HEK293 (cell line): ENCODE results near the gene ASPDH.

ENCODE experiments used
- KLF16 ChIP-seq: fragments of 450-650 bp; formaldehyde crosslinking; IDR thresholded peaks from 2 replicates; pipeline ENCODE4 v1.5.1; 2017; ENCODE audit warnings: missing biosample characterization, missing genetic modification characterization
- OVOL3 ChIP-seq: fragments of 450-650 bp; formaldehyde crosslinking; IDR thresholded peaks from 2 replicates; pipeline ENCODE4 v1.5.1; 2016; ENCODE audit warnings: missing biosample characterization, missing genetic modification characterization
- RBAK ChIP-seq: fragments of 450-650 bp; formaldehyde crosslinking; IDR thresholded peaks from 2 replicates; pipeline ENCODE4 v1.5.1; 2016; ENCODE audit warnings: missing biosample characterization, missing genetic modification characterization
- SCRT1 ChIP-seq: fragments of 450-650 bp; formaldehyde crosslinking; IDR thresholded peaks from 2 replicates; pipeline ENCODE4 v1.5.1; 2016; ENCODE audit warnings: missing biosample characterization, missing genetic modification characterization, borderline replicate concordance
- SCRT2 ChIP-seq: fragments of 450-650 bp; formaldehyde crosslinking; IDR thresholded peaks from 2 replicates; pipeline ENCODE4 v1.5.1; 2016; ENCODE audit warnings: missing biosample characterization, missing genetic modification characterization
- SP3 ChIP-seq: fragments of 450-650 bp; formaldehyde crosslinking; IDR thresholded peaks from 2 replicates; pipeline ENCODE4 v1.5.1; 2016; ENCODE audit warnings: missing biosample characterization, missing genetic modification characterization
- ZBTB17 ChIP-seq: fragments of 450-650 bp; formaldehyde crosslinking; IDR thresholded peaks from 2 replicates; pipeline ENCODE4 v1.5.1; 2016; ENCODE audit warnings: missing biosample characterization, missing genetic modification characterization
- ZFHX2 ChIP-seq: fragments of 450-650 bp; formaldehyde crosslinking; conservative IDR thresholded peaks from 2 replicates; pipeline ENCODE4 v1.5.1; 2016; ENCODE audit warnings: missing biosample characterization, missing genetic modification characterization
- ZFP3 ChIP-seq: fragments of 450-650 bp; formaldehyde crosslinking; IDR thresholded peaks from 2 replicates; pipeline ENCODE4 v1.5.1; 2016; ENCODE audit warnings: low read depth, missing biosample characterization, missing genetic modification characterization
- ZIC2 ChIP-seq: fragments of 450-650 bp; formaldehyde crosslinking; IDR thresholded peaks from 2 replicates; pipeline ENCODE4 v1.5.1; 2016; ENCODE audit warnings: missing biosample characterization, missing genetic modification characterization
- ZNF169 ChIP-seq: fragments of 450-650 bp; formaldehyde crosslinking; IDR thresholded peaks from 2 replicates; pipeline ENCODE4 v1.5.1; 2016; ENCODE audit warnings: missing biosample characterization, missing genetic modification characterization
- ZNF211 ChIP-seq: fragments of 450-650 bp; formaldehyde crosslinking; IDR thresholded peaks from 2 replicates; pipeline ENCODE4 v1.5.1; 2016; ENCODE audit warnings: low read depth, missing biosample characterization, missing genetic modification characterization
- ZNF221 ChIP-seq: fragments of 450-650 bp; formaldehyde crosslinking; IDR thresholded peaks from 2 replicates; pipeline ENCODE4 v1.5.1; 2017; ENCODE audit warnings: missing biosample characterization, missing genetic modification characterization, borderline replicate concordance
- ZNF248 ChIP-seq: fragments of 450-650 bp; formaldehyde crosslinking; IDR thresholded peaks from 2 replicates; pipeline ENCODE4 v1.5.1; 2017; ENCODE audit warnings: missing biosample characterization, missing genetic modification characterization
- ZNF266 ChIP-seq: fragments of 450-650 bp; formaldehyde crosslinking; IDR thresholded peaks from 2 replicates; pipeline ENCODE4 v1.5.1; 2016; ENCODE audit warnings: missing biosample characterization, missing genetic modification characterization, low read depth
- ZNF37A ChIP-seq: fragments of 450-650 bp; IDR thresholded peaks from 2 replicates; pipeline ENCODE4 v1.5.1; 2018; ENCODE audit warnings: missing biosample characterization, missing genetic modification characterization
- ZNF426 ChIP-seq: fragments of 450-650 bp; formaldehyde crosslinking; IDR thresholded peaks from 2 replicates; pipeline ENCODE4 v1.5.1; 2017; ENCODE audit warnings: missing biosample characterization, missing genetic modification characterization, mild to moderate bottlenecking, inconsistent platforms, moderate library complexity
- ZNF433 ChIP-seq: fragments of 450-650 bp; formaldehyde crosslinking; IDR thresholded peaks from 2 replicates; pipeline ENCODE4 v1.5.1; 2016; ENCODE audit warnings: missing biosample characterization, missing genetic modification characterization, low read depth
- ZNF549 ChIP-seq: fragments of 450-650 bp; IDR thresholded peaks from 2 replicates; pipeline ENCODE4 v1.5.1; 2018; ENCODE audit warnings: missing biosample characterization, missing genetic modification characterization, mild to moderate bottlenecking, inconsistent platforms, moderate library complexity
- ZNF610 ChIP-seq: fragments of 450-650 bp; formaldehyde crosslinking; IDR thresholded peaks from 2 replicates; pipeline ENCODE4 v1.5.1; 2016; ENCODE audit warnings: missing biosample characterization, missing genetic modification characterization, borderline replicate concordance
- ZNF707 ChIP-seq: fragments of 450-650 bp; formaldehyde crosslinking; IDR thresholded peaks from 2 replicates; pipeline ENCODE4 v1.5.1; 2016; ENCODE audit warnings: missing biosample characterization, missing genetic modification characterization
- ZNF768 ChIP-seq: fragments of 450-650 bp; formaldehyde crosslinking; IDR thresholded peaks from 2 replicates; pipeline ENCODE4 v1.5.1; 2018; ENCODE audit warnings: missing biosample characterization, mild to moderate bottlenecking, missing genetic modification characterization
- ZNF791 ChIP-seq: fragments of 450-650 bp; formaldehyde crosslinking; IDR thresholded peaks from 2 replicates; pipeline ENCODE4 v1.5.1; 2016; ENCODE audit warnings: missing biosample characterization, missing genetic modification characterization
- ZNF792 ChIP-seq: fragments of 450-650 bp; formaldehyde crosslinking; IDR thresholded peaks from 2 replicates; pipeline ENCODE4 v1.5.1; 2016; ENCODE audit warnings: missing biosample characterization, missing genetic modification characterization
- TF ChIP-seq, protein P1 (sequence below): fragments of 450-650 bp; formaldehyde crosslinking; IDR thresholded peaks from 2 replicates; pipeline ENCODE4 v1.5.1; 2016; ENCODE audit warnings: missing biosample characterization, missing genetic modification characterization, borderline replicate concordance
- TF ChIP-seq, protein P2 (sequence below): fragments of 450-650 bp; formaldehyde crosslinking; IDR thresholded peaks from 2 replicates; pipeline ENCODE4 v1.5.1; 2017; ENCODE audit warnings: missing biosample characterization, missing genetic modification characterization
- TF ChIP-seq, protein P3 (sequence below): fragments of 450-650 bp; formaldehyde crosslinking; IDR thresholded peaks from 2 replicates; pipeline ENCODE4 v1.5.1; 2017; ENCODE audit warnings: missing biosample characterization, missing genetic modification characterization
- TF ChIP-seq, protein P4 (sequence below): fragments of 450-650 bp; formaldehyde crosslinking; IDR thresholded peaks from 2 replicates; pipeline ENCODE4 v1.5.1; 2017; ENCODE audit warnings: missing biosample characterization, missing genetic modification characterization
- TF ChIP-seq, protein P5 (sequence below): fragments of 450-650 bp; formaldehyde crosslinking; IDR thresholded peaks from 2 replicates; pipeline ENCODE4 v1.5.1; 2016; ENCODE audit warnings: missing biosample characterization, missing genetic modification characterization
- TF ChIP-seq, protein P6 (sequence below): fragments of 450-650 bp; formaldehyde crosslinking; IDR thresholded peaks from 2 replicates; pipeline ENCODE4 v1.5.1; 2016; ENCODE audit warnings: missing biosample characterization, missing genetic modification characterization

The ASPDH gene

DNA sequence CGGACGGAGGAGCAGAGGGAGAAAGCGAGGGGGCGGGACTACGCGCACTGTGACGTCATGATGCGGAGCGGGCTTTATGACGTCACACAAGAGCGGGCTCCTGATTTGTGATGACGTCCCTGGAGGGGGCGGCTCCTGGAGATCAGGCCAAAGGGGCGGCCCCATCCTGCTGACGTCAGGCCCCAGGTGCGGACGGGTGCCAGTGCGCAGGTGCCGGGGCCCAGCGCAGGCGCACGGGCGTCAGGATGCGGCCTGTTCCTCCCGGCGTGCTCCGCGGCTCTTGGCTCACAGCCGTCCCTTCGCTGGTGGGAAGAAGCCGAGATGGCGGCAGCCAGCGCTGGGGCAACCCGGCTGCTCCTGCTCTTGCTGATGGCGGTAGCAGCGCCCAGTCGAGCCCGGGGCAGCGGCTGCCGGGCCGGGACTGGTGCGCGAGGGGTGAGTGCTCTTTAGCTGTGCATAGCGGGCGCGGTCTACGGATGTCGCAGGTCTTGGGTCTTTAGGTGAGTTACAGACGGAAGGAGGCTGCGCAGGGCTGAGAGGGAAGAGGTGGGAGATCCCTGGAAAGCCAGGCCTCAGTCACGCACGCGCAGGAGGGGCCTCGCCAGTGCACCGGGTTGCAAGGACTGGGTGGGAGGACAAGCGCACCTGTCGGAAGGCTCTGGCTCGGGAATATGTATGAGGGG is 37.3 kb downstream of the ASPDH start, which contains the start of the genes EMC10 and GARIN5A (continued):
- TF ChIP-seq ZNF266 (no peak), ZNF221 (tag by site-specific recombination) (no peak), ZNF426 (no peak), ZNF211 (tag by site-specific recombination) (no peak), ZFP3 (tag by site-specific recombination) (no peak), SP3 (tag by site-specific recombination) (peak; percentile 83), ZNF169 (no peak), ZNF792 (no peak), ZNF248 (tag by site-specific recombination) (no peak), KLF16 (tag by site-specific recombination) (peak; percentile 81), SCRT2 (peak; percentile 97), OVOL3 (0 out of 2 replicates have a peak, but pooled peaks have one; percentile 51), ZNF768 (tag by site-specific recombination) (peak; percentile 33; the same call in 1 of the 2 replicates), ZNF549 (tag by site-specific recombination) (no peak), ZNF610 (peak; percentile 75; the same call in 1 of the 2 replicates), ZIC2 (no peak), ZNF791 (no peak), ZNF433 (no peak), ZBTB17 (peak; percentile 90), ZNF707 (tag by site-specific recombination) (no peak), SCRT1 (tag by site-specific recombination) (peak; percentile 30; the same call in 1 of the 2 replicates), RBAK (tag by site-specific recombination) (0 out of 2 replicates have a peak, but pooled peaks have one; percentile 8), ZNF37A (tag by site-specific recombination) (no peak), ZFHX2 (peak; percentile 44)
- TF ChIP-seq, protein P1, sequence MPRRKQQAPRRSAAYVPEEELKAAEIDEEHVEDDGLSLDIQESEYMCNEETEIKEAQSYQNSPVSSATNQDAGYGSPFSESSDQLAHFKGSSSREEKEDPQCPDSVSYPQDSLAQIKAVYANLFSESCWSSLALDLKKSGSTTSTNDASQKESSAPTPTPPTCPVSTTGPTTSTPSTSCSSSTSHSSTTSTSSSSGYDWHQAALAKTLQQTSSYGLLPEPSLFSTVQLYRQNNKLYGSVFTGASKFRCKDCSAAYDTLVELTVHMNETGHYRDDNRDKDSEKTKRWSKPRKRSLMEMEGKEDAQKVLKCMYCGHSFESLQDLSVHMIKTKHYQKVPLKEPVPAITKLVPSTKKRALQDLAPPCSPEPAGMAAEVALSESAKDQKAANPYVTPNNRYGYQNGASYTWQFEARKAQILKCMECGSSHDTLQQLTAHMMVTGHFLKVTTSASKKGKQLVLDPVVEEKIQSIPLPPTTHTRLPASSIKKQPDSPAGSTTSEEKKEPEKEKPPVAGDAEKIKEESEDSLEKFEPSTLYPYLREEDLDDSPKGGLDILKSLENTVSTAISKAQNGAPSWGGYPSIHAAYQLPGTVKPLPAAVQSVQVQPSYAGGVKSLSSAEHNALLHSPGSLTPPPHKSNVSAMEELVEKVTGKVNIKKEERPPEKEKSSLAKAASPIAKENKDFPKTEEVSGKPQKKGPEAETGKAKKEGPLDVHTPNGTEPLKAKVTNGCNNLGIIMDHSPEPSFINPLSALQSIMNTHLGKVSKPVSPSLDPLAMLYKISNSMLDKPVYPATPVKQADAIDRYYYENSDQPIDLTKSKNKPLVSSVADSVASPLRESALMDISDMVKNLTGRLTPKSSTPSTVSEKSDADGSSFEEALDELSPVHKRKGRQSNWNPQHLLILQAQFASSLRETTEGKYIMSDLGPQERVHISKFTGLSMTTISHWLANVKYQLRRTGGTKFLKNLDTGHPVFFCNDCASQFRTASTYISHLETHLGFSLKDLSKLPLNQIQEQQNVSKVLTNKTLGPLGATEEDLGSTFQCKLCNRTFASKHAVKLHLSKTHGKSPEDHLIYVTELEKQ (tag by site-specific recombination) = no peak
- TF ChIP-seq, protein P2, sequence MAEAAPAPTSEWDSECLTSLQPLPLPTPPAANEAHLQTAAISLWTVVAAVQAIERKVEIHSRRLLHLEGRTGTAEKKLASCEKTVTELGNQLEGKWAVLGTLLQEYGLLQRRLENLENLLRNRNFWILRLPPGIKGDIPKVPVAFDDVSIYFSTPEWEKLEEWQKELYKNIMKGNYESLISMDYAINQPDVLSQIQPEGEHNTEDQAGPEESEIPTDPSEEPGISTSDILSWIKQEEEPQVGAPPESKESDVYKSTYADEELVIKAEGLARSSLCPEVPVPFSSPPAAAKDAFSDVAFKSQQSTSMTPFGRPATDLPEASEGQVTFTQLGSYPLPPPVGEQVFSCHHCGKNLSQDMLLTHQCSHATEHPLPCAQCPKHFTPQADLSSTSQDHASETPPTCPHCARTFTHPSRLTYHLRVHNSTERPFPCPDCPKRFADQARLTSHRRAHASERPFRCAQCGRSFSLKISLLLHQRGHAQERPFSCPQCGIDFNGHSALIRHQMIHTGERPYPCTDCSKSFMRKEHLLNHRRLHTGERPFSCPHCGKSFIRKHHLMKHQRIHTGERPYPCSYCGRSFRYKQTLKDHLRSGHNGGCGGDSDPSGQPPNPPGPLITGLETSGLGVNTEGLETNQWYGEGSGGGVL = no peak
- TF ChIP-seq, protein P3, sequence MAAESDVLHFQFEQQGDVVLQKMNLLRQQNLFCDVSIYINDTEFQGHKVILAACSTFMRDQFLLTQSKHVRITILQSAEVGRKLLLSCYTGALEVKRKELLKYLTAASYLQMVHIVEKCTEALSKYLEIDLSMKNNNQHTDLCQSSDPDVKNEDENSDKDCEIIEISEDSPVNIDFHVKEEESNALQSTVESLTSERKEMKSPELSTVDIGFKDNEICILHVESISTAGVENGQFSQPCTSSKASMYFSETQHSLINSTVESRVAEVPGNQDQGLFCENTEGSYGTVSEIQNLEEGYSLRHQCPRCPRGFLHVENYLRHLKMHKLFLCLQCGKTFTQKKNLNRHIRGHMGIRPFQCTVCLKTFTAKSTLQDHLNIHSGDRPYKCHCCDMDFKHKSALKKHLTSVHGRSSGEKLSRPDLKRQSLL (tag by site-specific recombination) = 0 out of 2 replicates have a peak, but pooled peaks have one; percentile 42
- TF ChIP-seq, protein P4, sequence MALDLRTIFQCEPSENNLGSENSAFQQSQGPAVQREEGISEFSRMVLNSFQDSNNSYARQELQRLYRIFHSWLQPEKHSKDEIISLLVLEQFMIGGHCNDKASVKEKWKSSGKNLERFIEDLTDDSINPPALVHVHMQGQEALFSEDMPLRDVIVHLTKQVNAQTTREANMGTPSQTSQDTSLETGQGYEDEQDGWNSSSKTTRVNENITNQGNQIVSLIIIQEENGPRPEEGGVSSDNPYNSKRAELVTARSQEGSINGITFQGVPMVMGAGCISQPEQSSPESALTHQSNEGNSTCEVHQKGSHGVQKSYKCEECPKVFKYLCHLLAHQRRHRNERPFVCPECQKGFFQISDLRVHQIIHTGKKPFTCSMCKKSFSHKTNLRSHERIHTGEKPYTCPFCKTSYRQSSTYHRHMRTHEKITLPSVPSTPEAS (tag by site-specific recombination) = no peak
- TF ChIP-seq, protein P5, sequence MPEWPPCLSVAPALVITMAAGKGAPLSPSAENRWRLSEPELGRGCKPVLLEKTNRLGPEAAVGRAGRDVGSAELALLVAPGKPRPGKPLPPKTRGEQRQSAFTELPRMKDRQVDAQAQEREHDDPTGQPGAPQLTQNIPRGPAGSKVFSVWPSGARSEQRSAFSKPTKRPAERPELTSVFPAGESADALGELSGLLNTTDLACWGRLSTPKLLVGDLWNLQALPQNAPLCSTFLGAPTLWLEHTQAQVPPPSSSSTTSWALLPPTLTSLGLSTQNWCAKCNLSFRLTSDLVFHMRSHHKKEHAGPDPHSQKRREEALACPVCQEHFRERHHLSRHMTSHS = no peak
- TF ChIP-seq, protein P6, sequence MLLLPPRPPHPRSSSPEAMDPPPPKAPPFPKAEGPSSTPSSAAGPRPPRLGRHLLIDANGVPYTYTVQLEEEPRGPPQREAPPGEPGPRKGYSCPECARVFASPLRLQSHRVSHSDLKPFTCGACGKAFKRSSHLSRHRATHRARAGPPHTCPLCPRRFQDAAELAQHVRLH (tag by site-specific recombination) = 0 out of 2 replicates have a peak, but pooled peaks have one; percentile 20
